Erythroblast (primary cell): ENCODE measurements around the gene PDPN.
"Not testable (repeated sequence)": the region's sequence is repeated elsewhere in the genome, so short reads cannot be mapped to it uniquely, and the experiment has no call there.

Source experiments
- DNase-seq, 2 experiments: peaks; one replicate each; lab custom pipeline; 2025; lab: John Stamatoyannopoulos, UW
- GATA1 ChIP-seq: IDR thresholded peaks from 2 replicates; pipeline ENCODE4 v1.6.1; 2011; ENCODE audit warnings: low read depth, mild to moderate bottlenecking, control low read depth, low read length, moderate library complexity
- POLR2A ChIP-seq: IDR thresholded peaks from 2 replicates; pipeline ENCODE4 v1.6.1; 2011; ENCODE audit warnings: mild to moderate bottlenecking, low read length

The PDPN gene

DNA sequence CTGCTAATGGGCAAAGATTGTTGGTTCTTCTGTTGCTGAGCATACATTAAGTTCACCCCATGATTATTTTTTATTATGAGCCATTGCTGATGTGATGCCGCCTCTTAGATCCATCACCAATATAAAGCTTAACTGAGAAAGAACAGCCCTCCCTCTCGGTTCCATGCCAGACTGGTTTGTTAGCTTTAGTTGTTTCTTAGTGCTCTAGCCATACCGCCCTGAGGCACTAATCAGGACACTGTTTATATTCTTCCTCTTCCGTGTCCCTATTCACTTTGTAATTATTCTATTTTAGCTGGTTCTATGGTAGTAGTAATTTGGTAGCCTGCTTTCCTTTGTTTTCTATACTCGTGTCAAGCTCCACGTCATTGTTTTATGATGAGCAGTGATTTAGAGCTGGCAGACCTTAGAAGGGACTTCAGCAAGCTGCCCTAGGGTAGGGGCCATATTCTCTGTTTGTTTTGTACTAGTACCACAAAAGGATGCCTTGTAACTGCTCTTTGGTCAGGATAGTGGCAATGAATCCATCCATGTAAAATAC lies 27.3 kb upstream of the PDPN start:
- no peak for DNase-seq
- TF ChIP-seq POLR2A, result no peak
- no peak for TF ChIP-seq GATA1

DNA sequence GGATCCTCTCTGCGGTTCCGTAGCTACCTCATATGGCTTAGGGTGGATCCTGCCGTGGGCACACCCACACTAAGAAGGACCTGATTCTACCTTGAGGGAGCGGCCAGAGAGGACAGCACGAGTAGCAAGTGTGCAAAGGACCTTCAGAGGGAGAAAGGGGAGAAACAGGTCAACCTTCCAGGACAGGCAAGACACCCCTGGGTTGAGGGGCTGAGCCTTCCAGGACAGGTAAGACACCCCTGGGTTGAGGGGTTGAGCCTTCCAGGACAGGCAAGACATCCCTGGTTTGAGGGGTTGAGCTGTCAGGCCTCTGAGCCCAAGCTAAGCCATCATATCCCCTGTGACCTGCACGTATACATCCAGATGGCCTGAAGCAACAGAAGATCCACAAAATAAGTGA lies 23.1 kb upstream of the PDPN start:
- TF ChIP-seq GATA1 (no peak), POLR2A (no peak)

GRCh38 chr1:13562981-13563380 lies 20.7 kb upstream of the PDPN start:
- not testable (repeated sequence) for DNase-seq

More for the DNA sequence above, 23.1 kb upstream of the PDPN start:
- no peak for DNase-seq

DNA sequence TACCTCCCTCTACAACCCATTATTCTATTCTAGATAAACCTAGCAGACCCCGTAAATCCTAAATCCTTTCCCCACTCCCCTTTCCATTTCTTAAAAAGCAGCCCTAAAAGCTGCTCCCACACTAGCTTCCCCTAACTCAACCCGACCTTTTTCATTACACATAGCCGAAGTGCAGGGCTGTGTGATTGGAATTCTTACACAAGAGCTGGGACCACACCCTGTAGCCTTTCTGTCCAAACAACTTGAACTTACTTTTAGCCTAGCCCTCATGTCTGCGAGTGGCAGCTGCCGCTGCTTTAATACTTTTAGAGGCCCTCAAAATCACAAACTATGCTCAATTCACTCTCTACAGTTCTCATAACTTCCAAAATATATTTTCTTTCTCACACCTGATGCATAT lies 19.6 kb upstream of the PDPN start:
- TF ChIP-seq GATA1 (no peak), POLR2A (no peak)
- DNase-seq, result no peak

DNA sequence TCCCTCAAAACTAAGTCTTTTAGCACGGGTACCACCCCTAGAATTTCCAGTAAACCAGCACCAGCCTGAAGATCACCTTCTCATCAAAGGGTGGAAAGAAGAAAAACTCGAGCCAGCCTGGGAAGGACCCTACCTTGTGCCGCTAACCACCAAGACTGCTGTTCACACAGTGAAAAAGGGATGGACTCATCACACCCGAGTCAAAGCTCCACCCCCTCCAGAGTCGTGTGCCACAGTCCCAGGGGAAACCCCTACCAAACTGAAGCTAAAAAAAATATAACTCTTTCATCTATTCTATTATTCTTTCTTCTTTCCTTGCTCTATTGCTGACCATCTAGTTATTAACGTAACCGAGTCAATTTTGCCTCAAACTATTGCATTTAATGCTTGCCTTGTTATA lies 13.2 kb upstream of the PDPN start:
- DNase-seq, result not testable (repeated sequence)

- no peak for TF ChIP-seq GATA1
- DNase-seq, result peak in 1 of 2 experiments; percentile 21
Measured at GRCh38 chr1:13570924-13571323, 12.7 kb upstream of the PDPN start.

- TF ChIP-seq POLR2A (no peak), GATA1 (no peak)
- DNase-seq, result no peak
Measured at GRCh38 chr1:13573586-13573985, 10.0 kb upstream of the PDPN start.

GRCh38 chr1:13576926-13577325 lies 6.7 kb upstream of the PDPN start:
- DNase-seq, result no peak
- TF ChIP-seq POLR2A (no peak), GATA1 (no peak)

DNA sequence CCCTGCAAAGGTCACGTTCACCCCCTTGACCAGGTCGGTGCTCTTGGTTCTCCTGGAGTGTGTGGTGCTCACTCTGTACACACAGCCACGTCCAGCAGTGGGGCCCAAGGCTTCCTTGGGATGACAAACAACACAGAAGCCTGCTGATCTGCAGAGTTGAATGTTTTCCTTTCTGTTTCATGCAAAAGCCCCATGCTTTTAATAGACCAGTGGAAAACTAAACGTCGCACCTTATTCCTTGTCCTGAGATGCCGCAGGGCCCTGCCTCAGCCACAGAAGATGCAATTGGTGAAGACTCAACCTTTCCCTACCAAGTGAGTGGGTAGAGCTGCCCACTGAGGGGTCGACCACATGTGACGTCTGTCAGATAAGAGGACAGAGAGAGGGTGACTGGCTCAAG lies 5.8 kb upstream of the PDPN start:
- DNase-seq, result no peak
- no peak for TF ChIP-seq GATA1
- TF ChIP-seq POLR2A, result no peak

DNA sequence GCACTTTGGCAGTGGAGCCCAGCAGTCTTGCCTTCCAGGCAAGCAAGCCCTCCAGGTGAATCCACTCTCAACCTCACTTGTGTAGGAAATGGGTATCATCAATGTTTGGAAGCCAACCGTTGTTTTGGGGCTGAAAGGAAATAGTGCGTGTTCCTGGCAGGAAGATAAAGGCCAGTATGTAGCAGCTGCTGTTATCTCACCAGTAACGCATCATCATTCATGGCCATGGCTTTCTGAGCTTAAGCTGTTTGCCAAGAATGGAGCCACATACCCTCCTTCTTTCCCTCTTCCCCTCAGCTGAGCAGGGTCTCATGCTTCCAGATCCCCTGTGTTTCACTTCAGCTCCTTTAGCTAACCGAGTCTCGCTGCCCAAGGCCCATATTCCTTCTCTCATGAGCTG lies 2.2 kb upstream of the PDPN start:
- TF ChIP-seq GATA1 (no peak), POLR2A (no peak)
- DNase-seq, result no peak

DNA sequence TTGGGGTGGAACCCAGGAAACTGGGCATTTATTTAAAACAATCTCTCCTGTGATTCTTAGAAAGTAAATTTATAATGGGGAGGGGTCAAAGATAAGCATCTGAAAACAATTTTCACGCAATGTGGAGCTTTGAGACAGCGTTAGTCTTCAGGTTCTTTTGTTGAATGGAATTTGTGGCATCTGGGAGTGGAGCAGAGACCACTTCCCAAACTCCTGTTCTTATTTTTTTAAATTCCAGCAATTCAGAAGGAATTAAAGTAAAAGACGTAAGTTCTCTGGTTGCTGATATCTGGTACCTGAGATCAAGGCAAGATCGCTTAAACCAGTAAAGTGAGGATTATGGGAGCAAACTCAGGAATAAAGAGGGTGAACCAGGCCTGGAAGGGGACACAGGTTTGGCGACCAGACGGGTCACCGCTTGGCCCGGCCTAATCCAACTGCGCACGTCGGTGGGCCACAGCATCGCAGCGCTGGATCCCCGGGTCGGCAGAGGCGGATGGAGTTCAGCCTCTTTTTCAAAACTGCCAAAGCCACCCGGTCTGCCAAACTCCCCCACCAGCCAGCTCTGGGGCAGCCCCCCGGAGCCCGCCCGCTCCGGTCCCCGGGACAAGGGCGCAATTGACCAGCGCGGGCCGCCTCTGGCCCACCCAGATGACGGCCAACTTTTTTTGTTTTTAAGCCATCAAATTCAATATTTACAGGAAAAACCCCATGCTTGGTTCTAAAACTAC lies 754 bp upstream of the PDPN start:
- no peak for DNase-seq

DNA sequence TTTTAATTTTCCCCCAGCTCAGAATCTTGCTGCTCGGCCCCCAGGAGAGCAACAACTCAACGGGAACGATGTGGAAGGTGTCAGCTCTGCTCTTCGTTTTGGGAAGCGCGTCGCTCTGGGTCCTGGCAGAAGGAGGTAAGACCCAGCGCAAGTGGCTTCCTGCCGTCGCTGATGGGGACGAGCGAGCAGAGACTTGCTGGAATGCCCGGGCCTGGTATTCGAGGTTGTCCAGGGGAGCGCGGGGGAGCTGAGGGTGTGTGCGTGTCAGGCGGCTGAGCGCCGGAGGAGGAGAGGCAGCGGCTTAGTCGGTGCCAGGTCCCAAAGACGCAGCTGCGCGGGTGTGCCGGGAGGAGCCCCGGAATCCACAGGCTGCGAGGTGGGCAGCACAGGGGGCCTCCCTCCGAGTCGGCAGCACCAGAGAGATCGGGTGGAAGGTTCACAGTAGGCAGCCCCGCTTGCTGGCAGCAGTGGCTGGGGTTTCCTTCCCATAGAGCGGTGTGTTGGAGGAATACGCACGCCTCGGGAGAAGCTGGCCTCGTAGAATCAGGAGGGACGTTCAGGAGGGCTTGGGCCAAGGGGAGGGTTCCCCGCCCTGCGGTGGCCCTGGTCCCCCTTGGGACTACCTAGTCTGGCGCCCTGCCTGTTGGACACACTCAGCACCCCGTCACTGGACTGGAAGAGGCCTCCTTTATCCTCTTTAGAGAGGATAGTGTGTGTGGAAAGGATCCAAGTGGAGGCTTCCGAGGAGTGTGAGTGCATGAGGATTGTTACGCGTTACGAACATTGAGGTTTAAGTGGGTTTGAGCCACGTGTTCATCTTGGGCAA lies 547 bp downstream of the PDPN start:
- DNase-seq, result no peak
- TF ChIP-seq POLR2A (no peak), GATA1 (no peak)

More for the DNA sequence above, 754 bp upstream of the PDPN start:
- TF ChIP-seq GATA1, result no peak
- no peak for TF ChIP-seq POLR2A

GRCh38 chr1:13584876-13585611 lies 1.4 kb downstream of the PDPN start:
- TF ChIP-seq POLR2A, result no peak
- TF ChIP-seq GATA1, result no peak
- DNase-seq, result no peak

- TF ChIP-seq GATA1 (no peak), POLR2A (no peak)
- no peak for DNase-seq
Measured at GRCh38 chr1:13585612-13585991, 2.0 kb downstream of the PDPN start.
